Pons (tissue), 1 donor: ENCODE results near the gene GSG1L.
"Not testable (repeated sequence)": the region's sequence is repeated elsewhere in the genome, so short reads cannot be mapped to it uniquely, and the experiment has no call there.

Experiments used
- DNase-seq: peaks from one replicate; pipeline ENCODE4 v3.0.0-alpha.2; 2016; ENCODE audit warnings: low spot score

GSG1L gene

DNA sequence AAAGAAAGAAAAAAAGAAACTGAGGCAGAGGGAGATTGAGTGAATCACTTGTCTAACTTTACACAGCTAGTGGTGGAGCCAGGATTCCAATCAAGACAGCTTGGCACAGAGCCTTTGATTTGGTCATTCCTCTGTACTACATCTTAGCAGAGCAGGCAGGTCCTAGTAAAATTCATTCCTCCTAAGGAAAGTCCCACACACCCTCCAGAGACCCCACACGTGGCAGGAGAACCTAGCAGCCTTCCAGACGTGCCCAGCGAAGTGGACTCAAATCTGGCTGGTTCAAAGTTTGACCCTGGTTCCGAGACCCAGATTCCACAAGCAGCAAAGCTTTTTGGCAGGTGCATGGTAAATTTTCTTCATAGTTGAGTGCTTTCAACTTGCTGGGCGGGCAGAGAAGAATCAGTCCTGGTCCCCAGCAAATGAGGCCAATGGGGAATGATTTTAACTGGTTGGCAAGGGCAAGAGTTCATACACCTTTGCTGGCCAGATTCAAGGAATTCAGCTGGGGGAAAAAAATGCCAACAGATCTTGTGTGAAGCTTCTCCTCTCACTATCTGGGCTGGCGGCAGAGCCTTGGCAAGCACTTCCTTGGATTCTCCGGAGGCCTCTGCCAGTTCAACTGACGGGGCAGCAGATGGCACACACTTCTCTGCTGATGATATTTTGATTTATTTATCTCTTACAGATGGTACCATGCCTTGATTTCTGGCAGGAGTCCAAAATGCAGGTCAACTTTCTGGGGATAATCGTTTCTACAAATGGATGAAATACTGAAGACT, 82.4 kb downstream of the GSG1L start:
- peak; percentile 33 for DNase-seq

DNA sequence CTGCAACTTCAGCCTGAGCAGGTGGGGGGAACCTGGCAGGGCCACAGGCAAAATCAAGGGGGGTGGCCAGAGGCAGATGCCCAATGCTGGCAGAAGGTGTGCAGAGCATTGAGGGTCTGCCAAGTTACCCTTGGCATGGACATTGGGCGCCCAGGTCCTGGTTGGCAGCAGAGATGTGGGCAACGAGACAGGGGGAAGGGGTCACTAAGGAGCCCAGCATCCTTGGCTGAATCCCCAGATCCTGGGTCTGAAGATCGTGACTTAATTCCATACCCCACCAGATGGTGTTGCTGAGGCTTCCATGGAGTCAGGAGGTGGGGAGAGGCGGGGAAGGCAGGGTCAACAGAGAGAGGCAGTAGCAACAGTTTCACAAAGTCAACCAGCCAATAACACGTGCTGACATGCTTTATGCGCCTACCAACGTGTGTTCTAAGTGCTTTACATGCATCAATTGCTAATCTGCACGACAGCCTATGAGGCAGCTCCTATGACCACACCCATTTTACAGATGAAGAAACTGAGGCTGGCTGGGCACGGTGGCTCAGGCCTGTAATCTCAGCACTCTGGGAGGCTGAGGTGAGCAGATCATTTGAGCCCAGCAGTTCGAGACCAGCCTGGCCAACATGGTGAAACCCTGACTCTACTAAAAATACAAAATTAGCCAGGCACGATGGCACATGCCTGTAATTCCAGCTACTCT, 83.3 kb downstream of the GSG1L start:
- no peak for DNase-seq

DNA sequence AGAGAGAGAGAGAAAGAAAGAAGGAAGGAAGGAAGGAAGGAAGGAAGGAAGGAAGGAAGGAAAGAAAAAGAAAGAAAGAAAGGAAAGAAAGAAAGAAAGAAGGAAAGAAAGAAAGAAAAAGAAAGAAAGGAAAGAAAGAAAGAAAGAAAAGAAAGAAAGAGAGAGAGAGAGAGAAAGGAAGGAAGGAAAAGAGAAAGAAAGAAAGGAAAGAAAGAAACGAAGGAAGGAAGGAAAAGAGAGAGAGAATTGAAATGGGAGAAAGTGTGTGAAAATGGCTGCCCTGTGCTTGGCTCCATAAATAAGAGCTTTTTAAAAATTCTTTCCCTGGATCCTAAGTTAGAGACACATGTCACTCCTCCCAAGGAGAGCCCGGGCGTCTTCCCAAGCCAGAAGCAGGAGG, 83.8 kb downstream of the GSG1L start:
- not testable (repeated sequence) for DNase-seq

DNA sequence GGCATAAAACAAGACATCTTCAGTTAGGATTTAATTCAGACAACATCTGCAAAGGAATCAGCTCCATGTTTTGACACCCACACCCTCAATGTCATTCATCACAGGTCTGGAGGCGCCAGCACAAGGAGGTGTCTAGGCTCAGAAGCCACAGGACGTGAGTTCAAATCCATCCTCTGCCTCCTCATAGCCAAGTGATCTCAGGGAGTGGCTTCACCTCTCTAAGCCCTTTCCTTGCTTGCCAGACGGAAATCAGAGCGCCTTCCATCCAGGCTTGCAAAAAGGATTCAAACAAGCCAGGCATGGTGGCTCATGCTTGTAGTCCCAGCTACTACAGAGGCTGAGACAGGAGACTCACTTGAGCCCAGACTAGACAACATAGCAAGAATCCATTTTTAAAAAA, 84.6 kb downstream of the GSG1L start:
- no peak for DNase-seq

DNA sequence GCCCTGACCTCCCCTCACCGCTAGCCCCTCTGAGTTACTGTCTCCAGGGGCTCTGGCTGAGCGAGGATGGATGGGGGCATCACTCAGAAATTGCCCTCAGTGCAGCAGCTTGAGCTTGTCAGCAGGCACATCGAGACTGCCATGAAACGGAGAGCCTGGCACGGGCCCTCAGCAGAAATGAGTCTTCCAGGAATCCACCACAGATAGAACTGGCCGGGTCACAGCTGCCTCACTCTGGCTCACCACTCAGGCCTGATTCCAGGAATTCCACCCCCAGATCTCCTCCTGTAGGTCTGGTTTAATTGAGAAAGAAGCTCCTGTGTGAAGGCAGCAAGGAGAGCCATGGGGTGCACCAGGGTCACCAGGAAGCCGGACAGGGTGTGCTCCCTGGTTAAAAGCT, 85.5 kb downstream of the GSG1L start:
- DNase-seq = no peak

DNA sequence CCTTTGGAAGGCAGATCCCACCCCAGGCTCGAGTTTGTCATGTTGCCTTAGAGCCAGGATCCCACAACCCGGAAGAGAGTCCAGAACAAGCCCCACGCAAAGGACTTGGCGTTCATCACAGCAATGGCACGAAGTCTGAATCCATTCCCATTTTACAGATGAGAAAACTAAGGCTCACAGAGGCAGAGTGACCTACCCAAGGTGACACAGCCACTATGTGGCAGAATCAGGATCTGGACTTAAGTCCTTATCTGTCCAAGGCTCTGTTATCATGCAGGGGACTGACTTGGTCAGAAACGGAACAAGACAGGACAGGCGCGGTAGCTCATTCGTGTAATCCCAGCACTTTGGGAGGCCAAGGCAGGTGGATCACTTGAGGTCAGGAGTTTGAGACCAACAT, 86.5 kb downstream of the GSG1L start:
- DNase-seq = no peak

DNA sequence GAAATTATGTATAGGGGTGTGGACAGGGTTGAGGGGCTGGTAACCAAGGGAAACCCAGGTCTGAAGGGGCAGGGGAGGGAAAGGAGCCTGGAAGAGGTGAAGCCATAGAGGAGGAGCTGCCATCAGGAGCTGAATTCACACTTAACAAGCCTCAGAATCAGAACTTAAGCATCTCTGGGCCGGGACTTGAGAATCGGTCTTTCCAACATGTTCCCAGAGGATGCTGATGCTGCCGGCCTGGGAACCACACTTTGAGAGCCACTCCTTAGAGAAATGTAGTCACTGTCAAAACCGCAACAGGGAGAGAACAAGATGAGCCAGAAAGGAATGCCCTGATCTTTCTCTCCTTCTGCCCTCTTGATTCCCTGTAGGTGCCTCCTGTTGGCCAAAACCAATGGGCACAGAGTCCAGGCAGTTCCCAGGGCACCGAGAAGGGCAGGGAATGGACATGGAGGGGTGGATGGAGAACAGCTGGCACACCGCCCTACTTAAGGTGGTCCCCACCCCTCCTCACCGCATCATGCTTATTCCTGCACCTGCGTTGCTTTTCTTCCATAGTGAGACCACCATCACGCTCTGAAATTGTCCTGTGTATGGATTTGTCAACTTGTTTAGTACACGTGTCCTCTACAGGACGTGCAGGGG, 88.5 kb downstream of the GSG1L start:
- no peak for DNase-seq

DNA sequence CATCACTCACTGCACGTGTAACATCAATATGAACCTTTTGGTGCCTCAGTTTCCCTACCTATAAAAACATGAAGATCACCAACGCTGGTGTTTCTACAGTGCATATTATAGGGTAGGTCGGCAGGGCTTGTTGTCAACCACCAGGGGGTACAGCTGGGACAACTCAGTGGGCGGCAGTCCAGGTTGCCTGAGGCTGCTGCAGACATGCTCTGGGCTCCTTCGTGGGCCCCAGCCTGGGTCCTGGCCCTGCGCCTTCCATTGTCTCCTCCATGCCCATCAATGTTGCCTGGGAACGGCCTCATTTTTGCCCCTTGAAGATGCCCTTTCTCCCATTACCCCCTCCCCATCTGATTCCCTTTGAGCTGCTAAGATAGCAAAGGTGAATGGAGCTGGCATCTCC, 89.8 kb downstream of the GSG1L start:
- DNase-seq = no peak

DNA sequence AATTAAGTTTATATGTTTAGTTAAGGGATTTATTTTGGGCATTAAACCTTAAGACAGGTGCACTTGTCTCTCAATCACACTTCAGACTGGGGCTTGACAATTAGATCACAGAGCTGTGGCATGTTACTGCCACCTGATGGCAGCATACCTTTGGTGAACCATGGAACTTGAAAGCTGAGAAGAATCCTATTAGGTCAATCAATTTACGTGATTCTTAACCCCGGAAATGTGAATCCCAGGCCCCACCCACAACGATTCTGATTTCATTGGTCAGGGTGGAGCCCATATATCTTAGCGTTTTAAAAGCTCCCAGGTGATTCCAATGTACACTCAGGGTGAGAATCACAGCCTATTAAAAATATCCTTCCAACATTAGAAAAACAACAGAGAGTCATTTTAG, 91.0 kb downstream of the GSG1L start:
- peak; percentile 11 for DNase-seq

DNA sequence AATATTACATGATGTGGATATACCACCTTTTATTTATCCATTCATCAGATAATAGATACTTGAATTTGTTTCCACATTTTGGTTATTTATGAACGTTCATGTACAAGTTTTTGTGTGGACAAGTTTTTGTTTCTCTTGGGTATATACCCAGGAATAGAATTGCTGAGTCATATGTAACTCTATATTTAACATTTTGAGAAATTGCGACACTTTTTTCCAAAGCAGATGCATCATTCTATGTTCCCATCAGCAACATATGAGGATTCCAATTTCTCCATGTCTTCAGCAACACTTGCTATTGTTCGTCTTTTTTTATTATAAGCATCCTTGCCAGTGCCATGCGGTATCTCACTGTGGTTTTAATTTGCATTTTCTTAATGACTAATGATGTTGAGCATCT, 93.9 kb downstream of the GSG1L start:
- DNase-seq = no peak

DNA sequence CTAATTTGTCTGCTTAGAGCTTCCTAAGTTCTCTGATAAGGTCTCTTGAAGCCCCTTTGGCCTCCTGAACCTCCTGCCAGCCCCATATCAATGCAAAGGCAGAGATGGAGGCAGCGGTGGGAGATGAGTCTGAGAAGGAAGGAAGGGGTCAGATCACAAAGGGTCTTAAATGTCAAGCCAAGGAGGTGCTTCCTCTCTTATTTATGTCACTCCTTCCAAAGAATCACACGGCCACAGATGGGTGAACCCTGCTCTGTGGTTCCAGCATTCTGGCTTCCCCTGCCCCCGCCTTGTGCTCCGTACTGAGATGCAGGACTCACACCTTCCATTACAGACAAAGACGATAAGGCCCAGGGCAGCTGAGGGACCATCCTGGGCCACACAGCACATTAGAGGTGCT, 96.3 kb downstream of the GSG1L start:
- no peak for DNase-seq

DNA sequence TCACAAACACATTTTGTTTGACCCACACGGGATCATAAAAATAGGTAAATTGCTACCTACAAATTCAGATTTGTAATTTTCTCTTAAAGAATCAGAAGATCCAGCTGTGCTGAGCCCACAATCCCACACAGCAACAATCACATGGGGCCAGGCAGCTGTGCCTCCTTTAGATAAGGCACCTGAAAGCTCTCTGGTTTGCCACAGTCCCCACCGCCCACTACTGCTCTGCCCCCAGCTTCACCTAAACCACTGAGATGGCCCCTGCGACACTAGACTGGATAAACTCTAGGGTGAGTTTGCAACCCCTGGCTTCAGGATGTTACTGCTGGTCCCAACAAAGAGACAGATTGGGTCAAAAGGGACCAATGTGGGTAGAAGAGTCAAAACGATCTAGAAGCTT, 96.8 kb downstream of the GSG1L start:
- DNase-seq = no peak

DNA sequence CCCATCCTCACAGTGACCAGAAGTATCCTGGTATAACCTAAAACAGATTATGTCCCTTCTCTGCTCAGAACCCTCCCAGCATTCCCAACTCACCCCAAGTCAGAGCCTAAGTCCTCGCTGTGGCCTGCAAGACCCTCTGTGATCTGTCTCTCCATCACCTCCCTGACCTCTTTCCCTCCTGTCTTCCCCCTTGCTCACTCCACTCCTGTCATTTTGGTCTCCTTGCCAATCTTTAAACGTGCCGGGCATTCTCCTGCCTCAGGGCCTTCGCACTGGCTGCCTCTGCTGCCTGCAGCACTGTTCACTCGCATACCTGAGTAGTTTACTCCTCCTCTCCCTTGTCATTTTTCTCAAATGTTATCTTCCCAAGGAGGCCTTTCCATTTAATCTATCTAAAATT, 97.7 kb downstream of the GSG1L start:
- DNase-seq = no peak

DNA sequence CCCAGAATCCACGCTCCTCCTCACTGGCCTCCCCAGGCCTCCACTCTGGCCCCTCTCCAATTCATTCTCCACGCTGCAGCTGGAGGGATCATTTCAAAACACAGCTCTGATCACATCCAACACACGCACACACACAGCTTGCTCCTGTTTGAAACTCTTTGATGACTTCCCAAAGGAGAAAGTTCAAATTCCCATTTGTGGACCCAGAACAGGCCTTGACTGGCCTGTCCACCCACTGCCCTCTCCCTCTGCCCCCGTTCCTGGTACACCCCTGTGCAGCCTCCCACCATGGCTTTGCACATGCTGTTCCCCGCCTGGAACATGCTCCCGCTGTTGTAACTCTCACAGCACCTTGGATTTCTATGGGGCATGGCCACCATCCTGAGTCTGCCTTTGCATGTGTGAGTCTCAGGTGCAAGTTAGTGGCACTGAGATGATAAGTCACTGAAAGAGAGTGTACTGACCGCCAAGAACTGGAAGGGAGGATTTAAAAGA, 100.0 kb downstream of the GSG1L start:
- DNase-seq = no peak

DNA sequence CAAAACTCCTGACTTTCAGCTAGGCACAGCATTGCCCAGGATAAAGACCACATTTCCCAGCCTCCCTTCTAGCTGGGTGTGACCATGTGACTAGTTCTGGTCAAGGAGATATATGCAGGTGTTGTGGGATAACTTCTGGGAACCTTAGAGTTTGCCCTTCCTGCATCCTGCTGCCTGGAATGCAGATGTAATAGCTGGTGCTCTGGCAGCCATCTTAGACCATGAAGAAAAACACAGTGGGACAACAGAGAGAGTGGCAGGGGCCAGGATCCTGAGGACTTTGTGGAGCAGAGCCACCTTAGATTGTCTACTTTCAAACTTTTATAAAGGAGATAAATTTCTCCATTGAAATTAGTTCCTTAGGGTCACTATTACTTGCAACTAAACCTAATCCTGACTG, 101.3 kb downstream of the GSG1L start:
- no peak for DNase-seq

DNA sequence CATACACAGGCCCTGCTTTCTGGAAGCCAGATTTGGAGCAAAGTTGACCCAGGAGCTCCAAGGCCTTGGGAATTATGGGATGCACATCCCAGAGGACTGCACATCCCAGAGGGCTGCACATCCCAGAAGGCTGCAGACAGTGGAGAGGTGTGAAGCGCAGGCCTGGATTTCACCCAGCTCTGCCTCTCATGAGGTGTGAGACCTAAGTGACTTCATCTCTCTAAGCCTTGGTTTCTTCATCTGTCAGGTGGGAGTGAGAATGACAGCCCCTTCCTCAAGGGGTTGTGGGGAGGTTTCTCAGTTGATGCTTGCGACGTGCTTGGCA, 102.3 kb downstream of the GSG1L start:
- DNase-seq = no peak

DNA sequence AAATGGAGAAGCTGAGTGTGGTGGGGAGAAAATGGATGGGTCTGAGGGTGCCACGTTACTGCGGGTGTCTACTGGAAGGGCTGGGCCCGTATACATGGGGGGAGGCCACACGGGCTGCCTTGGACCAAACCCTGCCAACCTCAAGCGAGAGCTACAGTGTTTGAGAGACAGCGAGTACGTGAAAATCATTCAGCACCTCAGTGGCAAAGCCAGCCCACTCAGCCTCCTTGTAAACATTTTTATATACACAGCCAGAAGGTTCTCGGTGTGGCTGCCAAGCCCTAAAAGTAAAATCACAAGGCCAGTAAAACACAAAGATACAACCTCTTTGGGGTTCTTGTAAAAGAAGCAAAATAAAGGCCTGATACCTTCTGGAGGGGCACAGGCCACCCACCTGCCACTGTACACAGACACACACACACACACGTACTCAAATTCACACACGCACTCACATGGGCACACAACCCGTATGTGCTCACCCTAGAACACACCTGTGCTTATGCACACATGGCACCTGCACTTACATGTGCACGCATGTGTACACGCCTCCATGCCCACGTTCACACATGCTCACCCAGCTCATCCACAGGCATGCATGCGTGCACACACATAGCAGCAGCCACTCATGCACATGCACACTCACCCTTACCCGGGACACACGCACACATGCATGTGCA, 102.8 kb downstream of the GSG1L start:
- no peak for DNase-seq

DNA sequence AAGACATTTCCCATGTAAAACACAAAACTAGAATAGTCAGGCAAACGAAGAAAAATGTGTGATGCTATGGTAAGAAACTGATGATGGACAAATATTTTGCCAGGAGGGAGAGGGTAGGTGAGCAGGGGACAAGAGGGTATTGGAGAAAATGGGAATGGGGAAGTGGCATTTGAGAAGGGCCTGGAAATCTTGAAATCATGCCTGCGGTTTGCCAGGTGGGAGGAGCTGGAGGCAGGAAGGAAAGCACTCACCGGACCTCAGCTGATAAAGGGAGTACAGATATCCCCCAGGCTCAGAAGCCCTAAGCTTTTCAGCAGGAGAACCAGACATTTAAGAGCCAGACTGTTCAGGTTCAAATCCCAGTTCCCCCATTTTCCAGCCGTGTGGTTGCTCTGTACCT, 103.6 kb downstream of the GSG1L start:
- DNase-seq = no peak

DNA sequence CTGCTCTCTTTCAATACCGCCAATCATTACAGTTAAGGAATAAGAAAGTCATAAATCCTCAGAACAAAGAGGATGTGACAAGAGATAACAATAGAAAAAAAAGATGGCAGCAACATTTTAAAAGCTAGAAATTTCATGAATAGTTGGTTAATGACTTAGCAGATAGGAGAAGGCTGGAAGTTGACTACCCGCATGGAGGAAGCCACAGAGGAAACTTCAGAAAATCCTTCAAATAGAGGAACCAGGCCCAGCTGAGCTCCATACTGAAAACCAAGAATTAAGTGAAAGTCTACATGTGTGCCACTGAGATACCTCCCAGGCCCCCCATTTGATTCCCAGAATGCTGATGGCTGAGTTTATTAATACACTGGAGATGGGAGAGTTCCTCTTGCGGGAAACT, 109.3 kb downstream of the GSG1L start:
- DNase-seq = no peak

DNA sequence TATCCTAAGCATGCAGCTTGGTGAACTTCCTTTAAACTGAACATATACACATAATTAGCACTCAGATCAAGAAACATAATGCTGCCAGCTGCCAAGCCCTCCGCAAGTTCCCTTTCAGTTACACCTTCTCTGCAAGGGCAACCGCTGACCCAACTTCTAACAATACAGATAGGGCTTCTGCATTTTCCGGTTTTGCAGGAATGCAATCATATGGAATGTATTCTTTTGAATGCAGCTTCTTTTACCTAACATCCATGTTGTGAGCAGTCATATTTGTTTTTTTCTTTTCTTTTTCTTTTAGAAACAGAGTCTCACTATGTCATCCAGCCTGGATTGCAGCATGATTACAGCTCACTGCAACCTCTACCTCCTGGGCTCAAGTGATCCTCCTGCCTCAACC, 110.7 kb downstream of the GSG1L start:
- no peak for DNase-seq

DNA sequence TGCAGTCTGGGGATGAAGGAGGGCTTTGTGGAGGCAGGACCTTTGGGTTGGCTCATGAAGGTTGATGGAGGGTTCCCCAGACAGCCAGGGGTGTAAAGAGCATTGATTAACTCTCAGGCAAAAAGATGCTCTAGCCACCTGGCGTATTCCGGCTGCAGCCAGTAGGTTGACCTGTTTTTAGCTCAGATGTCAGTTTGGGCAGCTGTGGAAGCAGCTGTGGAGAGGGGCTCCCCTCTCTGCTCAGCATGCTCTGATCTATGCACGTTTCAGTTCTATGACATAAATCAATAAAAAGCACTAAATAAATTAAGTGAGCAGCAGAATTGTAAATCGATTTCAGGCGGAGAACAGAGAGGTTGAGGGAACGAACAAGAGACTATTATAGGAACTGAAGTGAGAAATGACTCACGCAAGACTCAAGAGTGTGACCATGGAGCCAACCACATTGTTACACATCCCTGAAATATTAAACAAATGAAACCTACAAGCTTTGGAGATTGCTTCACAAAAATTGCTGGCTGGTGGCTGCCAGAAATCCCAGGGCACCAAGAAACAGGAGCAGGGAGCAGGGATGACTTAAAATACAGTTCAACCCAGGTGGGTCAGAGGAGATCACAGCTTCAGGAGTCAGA, 111.9 kb downstream of the GSG1L start:
- DNase-seq = no peak

DNA sequence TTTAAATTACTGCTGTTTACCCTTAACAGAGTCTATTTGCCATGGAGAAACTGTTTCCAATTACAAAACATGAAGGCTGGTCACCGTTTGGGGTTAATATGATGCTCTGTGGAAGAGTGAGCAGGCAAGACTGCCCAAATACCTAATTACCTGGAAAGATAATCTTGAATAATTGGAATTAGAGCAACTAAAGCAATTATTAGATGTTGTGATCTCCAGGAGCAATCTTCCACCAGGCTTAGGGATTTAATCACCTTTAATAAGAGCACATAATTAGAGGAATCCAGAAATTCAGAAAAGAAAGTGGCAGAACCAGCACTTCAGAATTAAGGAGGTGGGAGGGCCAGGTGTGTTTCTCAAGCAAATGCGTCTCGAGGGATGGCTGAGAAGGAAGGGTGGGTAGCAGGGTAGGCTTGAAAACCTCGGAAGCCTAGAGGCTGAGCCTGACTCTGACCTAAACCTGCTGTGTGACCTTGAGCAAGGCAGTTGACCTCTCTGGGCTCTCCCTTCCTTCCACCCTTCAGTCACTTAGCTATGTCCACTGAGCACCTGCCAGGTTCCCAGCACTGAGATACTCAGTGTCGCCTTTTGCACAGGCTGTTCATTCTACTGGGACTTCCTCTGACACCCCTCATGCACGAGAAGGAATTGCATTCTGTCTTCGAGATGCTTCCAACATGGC, 113.2 kb downstream of the GSG1L start:
- DNase-seq = no peak
